Trophoblast cell (in vitro differentiated cells and primary cell): Measurements from ENCODE around the gene RNF123. TPM values are rescaled to one million over a fixed set of nuclear protein-coding genes. Genes with fewer than 3 reads are reported as not detected.

ENCODE experiments used
- DNase-seq, 2 donors: peaks; one replicate each; pipeline ENCODE4 v3.0.0-alpha.2; 2016
- H2AFZ ChIP-seq: 2 replicates; pipeline ENCODE4 v1.6.1; 2013; ENCODE audit warnings: low read length, moderate library complexity, mild to moderate bottlenecking; ENCODE audit not compliant: insufficient read depth, poor library complexity
- H2AK5ac ChIP-seq: 2 replicates; pipeline ENCODE4 v1.6.1; 2013; ENCODE audit warnings: mild to moderate bottlenecking, low read length
- H2BK120ac ChIP-seq: 2 replicates; pipeline ENCODE4 v1.6.1; 2013; ENCODE audit warnings: low read length, mild to moderate bottlenecking, moderate library complexity; ENCODE audit not compliant: insufficient read depth, poor library complexity
- H2BK12ac ChIP-seq: 2 replicates; pipeline ENCODE4 v1.6.1; 2013; ENCODE audit warnings: mild to moderate bottlenecking, low read length, moderate library complexity
- H2BK5ac ChIP-seq: 2 replicates; pipeline ENCODE4 v1.6.1; 2013; ENCODE audit warnings: low read length, low read depth, moderate library complexity, mild to moderate bottlenecking; ENCODE audit not compliant: poor library complexity
- H3K14ac ChIP-seq: 2 replicates; pipeline ENCODE4 v1.6.1; 2013; ENCODE audit warnings: mild to moderate bottlenecking, low read length
- H3K18ac ChIP-seq: 2 replicates; pipeline ENCODE4 v1.6.1; 2013; ENCODE audit warnings: mild to moderate bottlenecking, low read length
- H3K23ac ChIP-seq: 2 replicates; pipeline ENCODE4 v1.6.1; 2013; ENCODE audit warnings: low read length
- H3K27ac ChIP-seq: 2 replicates; pipeline ENCODE4 v1.5.1; 2013; ENCODE audit warnings: low read depth, mild to moderate bottlenecking, inconsistent platforms, low read length, moderate library complexity
- H3K27me3 ChIP-seq: 2 replicates; pipeline ENCODE4 v1.6.1; 2013; ENCODE audit warnings: inconsistent platforms, mild to moderate bottlenecking, low read length, moderate library complexity; ENCODE audit not compliant: insufficient read depth
- H3K36me3 ChIP-seq, 2 experiments: 1 replicate in 1 of 2; 2 replicates in 1 of 2; pipeline ENCODE4 v1.6.1; 2013; ENCODE audit warnings: low read length in 2 of 2, mild to moderate bottlenecking in 2 of 2, moderate library complexity in 1 of 2; ENCODE audit not compliant: insufficient read depth in 2 of 2, control insufficient read depth in 1 of 2
- H3K4ac ChIP-seq: 2 replicates; pipeline ENCODE4 v1.6.1; 2013; ENCODE audit warnings: low read depth, mild to moderate bottlenecking, low read length, moderate library complexity
- H3K4me1 ChIP-seq, 2 experiments: 1 replicate in 1 of 2; 2 replicates in 1 of 2; pipeline ENCODE4 v1.6.1; 2013; ENCODE audit warnings: low read length in 2 of 2, mild to moderate bottlenecking in 2 of 2, moderate library complexity in 1 of 2; ENCODE audit not compliant: insufficient read depth in 2 of 2, control insufficient read depth in 1 of 2
- H3K4me2 ChIP-seq: 2 replicates; pipeline ENCODE4 v1.6.1; 2013; ENCODE audit warnings: inconsistent platforms, mild to moderate bottlenecking, low read length, moderate library complexity
- H3K4me3 ChIP-seq: 2 replicates; pipeline ENCODE4 v1.5.1; 2013; ENCODE audit warnings: mild to moderate bottlenecking, low read depth, low read length, inconsistent platforms
- H3K79me1 ChIP-seq: one replicate; pipeline ENCODE4 v1.6.1; 2013; ENCODE audit warnings: low read length
- H3K79me2 ChIP-seq: 2 replicates; pipeline ENCODE4 v1.6.1; 2013; ENCODE audit warnings: low read length, mild to moderate bottlenecking; ENCODE audit not compliant: control insufficient read depth, insufficient read depth, poor library complexity
- H3K9ac ChIP-seq: 2 replicates; pipeline ENCODE4 v1.6.1; 2013; ENCODE audit warnings: mild to moderate bottlenecking, low read length
- H3K9me3 ChIP-seq: 2 replicates; pipeline ENCODE4 v1.6.1; 2013; ENCODE audit warnings: low read depth, mild to moderate bottlenecking, control low read depth, inconsistent platforms, low read length; ENCODE audit not compliant: insufficient read depth
- H4K12ac ChIP-seq: 2 replicates; pipeline ENCODE4 v1.6.1; 2013; ENCODE audit warnings: low read depth, mild to moderate bottlenecking, low read length, moderate library complexity
- H4K8ac ChIP-seq: 2 replicates; pipeline ENCODE4 v1.6.1; 2013; ENCODE audit warnings: low read depth, mild to moderate bottlenecking, low read length, moderate library complexity
- H4K91ac ChIP-seq: one replicate; pipeline ENCODE4 v1.6.1; 2013; ENCODE audit warnings: low read depth, mild to moderate bottlenecking, low read length, moderate library complexity
- WGBS: extraction: QIAGEN DNeasy Blood & Tissue Kit; methylation state at CpG from one replicate; pipeline ENCODE4 v1.1.7; 2013; ENCODE audit warnings: missing lambda C conversion rate; ENCODE audit not compliant: insufficient read length, insufficient coverage; ENCODE audit errors: extremely low coverage; 5-methylcytosine and 5-hydroxymethylcytosine counted together
- polyA plus RNA-seq: library from polyadenylated mRNA; stranded (reverse); fragments of 200-250 nt; gene quantifications from 2 replicates; pipeline ENCODE4 v1.2.3, GENCODE V29; 2013

RNF123 gene
- polyA plus RNA-seq, result 23.4 and 24.3 TPM in 2 replicates

GRCh38 chr3:49689046-49689907 is at the start of gene RNF123, which contains the start of gene MST1:
TSS of gene RNF123 (plus strand) at chr3:49689557. CDS start at chr3:49691166, 1,609 bp downstream.
TSS of gene MST1 (minus strand) at chr3:49689474. CDS start at chr3:49688691, 783 bp downstream.
- no peak within 1 kb of the TSS for H3K23ac ChIP-seq
- peak within 1 kb of the TSS; percentile 81 for H4K91ac ChIP-seq
- peaks cover under 1% of the 10 kb centered on the region for H3K9me3 ChIP-seq
- H3K79me2 ChIP-seq, result peaks cover 7% of the 10 kb centered on the region
- H3K4me3 ChIP-seq, result peak within 1 kb of the TSS; percentile 89
- H2BK5ac ChIP-seq, result peak within 1 kb of the TSS; percentile 8
- peak within 1 kb of the TSS; percentile 48 for H3K4ac ChIP-seq
- peak within 1 kb of the TSS; percentile 78 for H4K12ac ChIP-seq
- WGBS, result no CpG with 5 or more reads among the region's 66 CpGs
- H4K8ac ChIP-seq, result peak within 1 kb of the TSS; percentile 94
- peak within 1 kb of the TSS; percentile 44 for H3K18ac ChIP-seq
- H3K14ac ChIP-seq, result peak within 1 kb of the TSS; percentile 83
- peaks cover 3% of the 10 kb centered on the region in 2 experiments for H3K36me3 ChIP-seq
- peak within 1 kb of the TSS; percentile 51 for H3K27ac ChIP-seq
- H3K27me3 ChIP-seq, result no peaks in the 10 kb centered on the region
- peak within 1 kb of the TSS; percentile 99 for H3K4me2 ChIP-seq
- H3K9ac ChIP-seq, result peak within 1 kb of the TSS; percentile 88
- peak within 1 kb of the TSS; percentile 80 for H2AFZ ChIP-seq
- no peak within 1 kb of the TSS for H2BK12ac ChIP-seq
- peak within 1 kb of the TSS; percentile 17 for H2BK120ac ChIP-seq
- peaks cover 3 to 18% of the 10 kb centered on the region in 2 experiments for H3K4me1 ChIP-seq
- peak within 1 kb of the TSS; percentile 33 for H2AK5ac ChIP-seq
- H3K79me1 ChIP-seq, result peaks cover 8% of the 10 kb centered on the region
- DNase-seq, result peak; percentile 80 to 91

- no peak overlapping the region for H3K4me3 ChIP-seq
Observed at GRCh38 chr3:49641292-49641691, 48.1 kb upstream of the RNF123 start.

GRCh38 chr3:49641921-49642707 is 47.2 kb upstream of the RNF123 start:
- Histone ChIP-seq H2BK120ac (no peak overlapping the region), H3K9me3 (peaks cover 5% of the 10 kb centered on the region), H4K8ac (no peak overlapping the region), H3K27me3 (no peaks in the 10 kb centered on the region), H3K23ac (no peak overlapping the region), H2AFZ (no peak overlapping the region), H4K91ac (no peak overlapping the region), H2AK5ac (no peak overlapping the region), H3K4me2 (no peak overlapping the region), H3K79me1 (no peaks in the 10 kb centered on the region), H3K36me3 (no peaks in the 10 kb centered on the region), H4K12ac (no peak overlapping the region), H3K4ac (no peak overlapping the region), H3K4me3 (no peak overlapping the region), H3K79me2 (no peaks in the 10 kb centered on the region), H2BK12ac (no peak overlapping the region), H3K4me1 (no peaks in the 10 kb centered on the region), H2BK5ac (no peak overlapping the region), H3K18ac (no peak overlapping the region), H3K27ac (no peak overlapping the region), H3K14ac (no peak overlapping the region), H3K9ac (no peak overlapping the region)
- no peak for DNase-seq
- WGBS, result no CpG with 5 or more reads among the region's 14 CpGs

More at GRCh38 chr3:49641292-49641691, 48.1 kb upstream of the RNF123 start:
- Histone ChIP-seq H3K36me3 (no peaks in the 10 kb centered on the region), H2BK120ac (no peak overlapping the region), H3K79me2 (no peaks in the 10 kb centered on the region), H3K27me3 (no peaks in the 10 kb centered on the region), H2AFZ (no peak overlapping the region), H4K91ac (no peak overlapping the region), H3K9me3 (peaks cover 5% of the 10 kb centered on the region), H2AK5ac (no peak overlapping the region), H3K4ac (no peak overlapping the region), H3K79me1 (no peaks in the 10 kb centered on the region), H3K14ac (no peak overlapping the region), H3K4me2 (no peak overlapping the region), H3K9ac (no peak overlapping the region), H3K18ac (no peak overlapping the region), H2BK12ac (no peak overlapping the region), H4K8ac (no peak overlapping the region), H4K12ac (no peak overlapping the region), H3K23ac (no peak overlapping the region), H3K4me1 (no peaks in the 10 kb centered on the region), H2BK5ac (no peak overlapping the region), H3K27ac (no peak overlapping the region)
- DNase-seq, result no peak
- no CpG with 5 or more reads among the region's 7 CpGs for WGBS

GRCh38 chr3:49642708-49643145 is 46.6 kb upstream of the RNF123 start:
- Histone ChIP-seq H3K14ac (no peak overlapping the region), H3K79me1 (no peaks in the 10 kb centered on the region), H2AK5ac (no peak overlapping the region), H3K9ac (no peak overlapping the region), H3K18ac (no peak overlapping the region), H4K8ac (no peak overlapping the region), H3K36me3 (no peaks in the 10 kb centered on the region), H3K4ac (no peak overlapping the region), H2BK12ac (no peak overlapping the region), H3K27me3 (no peaks in the 10 kb centered on the region), H4K91ac (no peak overlapping the region), H3K23ac (no peak overlapping the region), H4K12ac (no peak overlapping the region), H2BK5ac (no peak overlapping the region), H3K4me1 (no peaks in the 10 kb centered on the region), H3K79me2 (no peaks in the 10 kb centered on the region), H3K27ac (no peak overlapping the region), H3K4me2 (no peak overlapping the region), H3K9me3 (peaks cover 5% of the 10 kb centered on the region), H2AFZ (no peak overlapping the region), H2BK120ac (no peak overlapping the region), H3K4me3 (no peak overlapping the region)
- no CpG with 5 or more reads among the region's 9 CpGs for WGBS
- no peak for DNase-seq
